ENCODE data around the gene REV3L.

Gene REV3L

GRCh38 chr6:111445861-111446267, 37.2 kb downstream of the REV3L start:
- TF ChIP-seq, protein P1, sequence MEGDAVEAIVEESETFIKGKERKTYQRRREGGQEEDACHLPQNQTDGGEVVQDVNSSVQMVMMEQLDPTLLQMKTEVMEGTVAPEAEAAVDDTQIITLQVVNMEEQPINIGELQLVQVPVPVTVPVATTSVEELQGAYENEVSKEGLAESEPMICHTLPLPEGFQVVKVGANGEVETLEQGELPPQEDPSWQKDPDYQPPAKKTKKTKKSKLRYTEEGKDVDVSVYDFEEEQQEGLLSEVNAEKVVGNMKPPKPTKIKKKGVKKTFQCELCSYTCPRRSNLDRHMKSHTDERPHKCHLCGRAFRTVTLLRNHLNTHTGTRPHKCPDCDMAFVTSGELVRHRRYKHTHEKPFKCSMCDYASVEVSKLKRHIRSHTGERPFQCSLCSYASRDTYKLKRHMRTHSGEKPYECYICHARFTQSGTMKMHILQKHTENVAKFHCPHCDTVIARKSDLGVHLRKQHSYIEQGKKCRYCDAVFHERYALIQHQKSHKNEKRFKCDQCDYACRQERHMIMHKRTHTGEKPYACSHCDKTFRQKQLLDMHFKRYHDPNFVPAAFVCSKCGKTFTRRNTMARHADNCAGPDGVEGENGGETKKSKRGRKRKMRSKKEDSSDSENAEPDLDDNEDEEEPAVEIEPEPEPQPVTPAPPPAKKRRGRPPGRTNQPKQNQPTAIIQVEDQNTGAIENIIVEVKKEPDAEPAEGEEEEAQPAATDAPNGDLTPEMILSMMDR (IDR thresholded peaks at IDR 0.05; ENCODE audit: low read length, missing control alignments), result no peak

GRCh38 chr6:111444794-111445193, 38.2 kb downstream of the REV3L start:
- DNase-seq (ENCODE audit: low read depth), result no peak
- H3K4me3 ChIP-seq (replicated peaks; ENCODE audit: low read depth, low read length), result no peak overlapping the region
- TF ChIP-seq, protein P1 (IDR thresholded peaks at IDR 0.05; ENCODE audit: low read length, missing control alignments), result no peak

More at GRCh38 chr6:111445861-111446267, 37.2 kb downstream of the REV3L start:
- no peak overlapping the region for H3K4me3 ChIP-seq (replicated peaks; ENCODE audit: low read depth, low read length)
- DNase-seq (ENCODE audit: low read depth), result peak; percentile 41

DNA sequence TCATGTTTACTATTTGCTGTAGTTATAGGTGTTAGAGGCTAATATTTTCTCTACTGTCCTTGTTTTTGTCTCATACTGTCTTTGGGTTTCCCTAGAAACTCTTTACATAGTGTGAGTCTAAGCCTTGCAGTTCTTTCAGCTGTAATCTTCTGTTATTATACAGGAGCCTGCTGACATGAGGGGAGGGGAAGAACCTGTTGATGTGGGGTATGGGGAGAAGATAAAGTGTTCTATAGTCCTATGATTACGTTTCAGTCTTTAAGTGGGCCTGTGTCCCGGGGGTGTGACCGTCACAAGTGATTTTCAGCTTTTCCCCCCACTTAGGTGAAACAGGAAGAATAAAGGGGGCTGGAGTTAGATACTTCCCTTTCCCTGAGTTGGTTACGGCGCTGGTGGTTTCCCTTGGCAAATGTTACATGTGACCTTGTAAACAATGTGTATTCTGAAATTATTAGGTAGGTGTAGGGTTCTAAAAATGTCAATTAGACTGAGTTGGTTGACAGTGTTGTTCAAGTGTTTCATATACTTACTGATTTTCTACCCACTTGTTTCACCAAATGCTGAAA, 41.3 kb downstream of the REV3L start:
- DNase-seq (ENCODE audit: low read depth), result no peak
- TF ChIP-seq, protein P1 (IDR thresholded peaks at IDR 0.05; ENCODE audit: low read length, missing control alignments), result no peak
- H3K4me3 ChIP-seq (replicated peaks; ENCODE audit: low read depth, low read length), result no peak overlapping the region

DNA sequence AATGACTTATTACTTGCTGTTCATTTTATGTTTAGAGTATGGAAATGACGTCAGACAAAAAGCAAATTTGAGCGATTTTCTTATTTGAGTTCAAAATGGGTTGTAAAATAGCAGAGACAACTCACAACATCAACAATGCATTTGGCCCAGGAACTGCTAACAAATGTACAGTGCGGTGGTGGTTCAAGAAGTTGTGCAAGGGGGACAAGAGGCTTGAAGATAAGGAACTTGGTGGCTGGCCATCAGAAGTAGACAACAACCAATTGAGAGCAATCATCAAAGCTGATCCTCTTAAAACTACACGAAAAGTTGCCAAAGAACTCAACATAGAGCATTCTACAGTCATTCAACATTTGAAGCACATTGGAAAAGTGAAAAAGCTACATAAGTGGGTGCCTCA, 43.8 kb downstream of the REV3L start:
- TF ChIP-seq, protein P1 (IDR thresholded peaks at IDR 0.05; ENCODE audit: low read length, missing control alignments), result no peak
- no peak for DNase-seq (ENCODE audit: low read depth)
- H3K4me3 ChIP-seq (replicated peaks; ENCODE audit: low read depth, low read length), result no peak overlapping the region

DNA sequence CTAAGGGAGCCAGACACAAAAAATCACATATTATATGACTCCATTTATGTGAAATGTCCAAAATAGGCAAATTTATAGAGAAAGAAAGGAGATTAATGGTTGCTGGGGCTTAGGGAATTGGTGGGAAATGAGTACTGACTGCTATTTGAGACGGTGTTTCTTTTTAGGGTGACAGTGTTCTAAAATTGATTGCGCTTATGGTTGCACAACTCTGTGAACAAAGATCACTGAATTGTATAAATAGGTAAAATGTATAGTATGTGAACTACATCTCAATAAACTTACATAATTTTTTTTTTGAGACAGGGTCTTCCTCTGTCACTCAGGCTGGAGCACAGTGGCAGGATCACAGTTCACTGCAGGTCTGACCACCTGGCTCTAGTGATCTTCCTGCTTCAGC, 45.4 kb downstream of the REV3L start:
- no peak overlapping the region for H3K4me3 ChIP-seq (replicated peaks; ENCODE audit: low read depth, low read length)
- DNase-seq (ENCODE audit: low read depth), result no peak
- TF ChIP-seq, protein P1 (IDR thresholded peaks at IDR 0.05; ENCODE audit: low read length, missing control alignments), result no peak

- DNase-seq (ENCODE audit: low read depth), result no peak
- H3K4me3 ChIP-seq (replicated peaks; ENCODE audit: low read depth, low read length), result no peak overlapping the region
Observed at GRCh38 chr6:111432511-111432910, 50.5 kb downstream of the REV3L start.

More at GRCh38 chr6:111432511-111432910, 50.5 kb downstream of the REV3L start:
- TF ChIP-seq, protein P1 (IDR thresholded peaks at IDR 0.05; ENCODE audit: low read length, missing control alignments), result no peak

All from fibroblast of pulmonary artery (primary cell).